Suprapubic skin (tissue), 4 donors: Measurements from ENCODE around the gene DCAF7. TPM values are rescaled to one million over a fixed set of nuclear protein-coding genes. Genes with fewer than 3 reads are reported as not detected.

ENCODE experiments used
- DNase-seq, 2 donors: peaks; one replicate each; pipeline ENCODE4 v3.0.0-alpha.2; 2019; ENCODE audit warnings: low spot score in 2 of 2
- H3K27ac ChIP-seq: fragments of 200-600 bp; sonication (generic); one replicate; pipeline ENCODE4 v1.5.1; 2019
- H3K27me3 ChIP-seq: fragments of 200-600 bp; sonication (generic); one replicate; pipeline ENCODE4 v1.5.1; 2019
- H3K36me3 ChIP-seq: fragments of 200-600 bp; sonication (generic); one replicate; pipeline ENCODE4 v1.5.1; 2019
- H3K4me1 ChIP-seq: fragments of 200-600 bp; sonication (generic); one replicate; pipeline ENCODE4 v1.5.1; 2019
- H3K4me3 ChIP-seq: fragments of 200-600 bp; sonication (generic); one replicate; pipeline ENCODE4 v1.5.1; 2019; ENCODE audit warnings: mild to moderate bottlenecking
- H3K9me3 ChIP-seq: fragments of 200-600 bp; sonication (generic); one replicate; pipeline ENCODE4 v1.5.1; 2019
- EP300 ChIP-seq: sonication (generic); formaldehyde crosslinking; IDR thresholded peaks from one replicate; pipeline ENCODE4 v1.6.1; 2017; ENCODE audit warnings: antibody characterized with exemption
- POLR2A ChIP-seq, 2 donors: fragments of 450-650 bp; IDR thresholded peaks; one replicate each; pipeline ENCODE4 v1.6.1; 2017; ENCODE audit warnings: antibody characterized with exemption in 2 of 2, mild to moderate bottlenecking in 2 of 2, moderate library complexity in 2 of 2
- POLR2AphosphoS5 ChIP-seq, 3 donors: sonication (generic); formaldehyde crosslinking; IDR thresholded peaks; one replicate each; pipeline ENCODE4 v1.6.1; 2017; ENCODE audit warnings: antibody characterized with exemption in 3 of 3
- WGBS: methylation state at CpG from one replicate; pipeline ENCODE4 v1.1.5; 2018; 5-methylcytosine and 5-hydroxymethylcytosine counted together
- total RNA-seq, 4 donors: library from RNA; depleted of rRNA; stranded (reverse); fragments of >200 nt; gene quantifications; one replicate each; pipeline ENCODE4 v1.1.0, GENCODE V29; 2016
- TF ChIP-seq, protein P1 (sequence below), 2 donors: fragments of 200-600 bp in 1 of 2; fragments of 450-650 bp in 1 of 2; sonication (generic) in 1 of 2; IDR thresholded peaks; one replicate each; pipeline ENCODE4 v1.5.1; 2016 to 2019; ENCODE audit warnings: antibody characterized with exemption in 2 of 2, mild to moderate bottlenecking in 1 of 2, moderate library complexity in 1 of 2

Gene DCAF7
- total RNA-seq, 4 donors from 2014 or later: 22.4 to 30.9 (median 27.4) TPM

DNA sequence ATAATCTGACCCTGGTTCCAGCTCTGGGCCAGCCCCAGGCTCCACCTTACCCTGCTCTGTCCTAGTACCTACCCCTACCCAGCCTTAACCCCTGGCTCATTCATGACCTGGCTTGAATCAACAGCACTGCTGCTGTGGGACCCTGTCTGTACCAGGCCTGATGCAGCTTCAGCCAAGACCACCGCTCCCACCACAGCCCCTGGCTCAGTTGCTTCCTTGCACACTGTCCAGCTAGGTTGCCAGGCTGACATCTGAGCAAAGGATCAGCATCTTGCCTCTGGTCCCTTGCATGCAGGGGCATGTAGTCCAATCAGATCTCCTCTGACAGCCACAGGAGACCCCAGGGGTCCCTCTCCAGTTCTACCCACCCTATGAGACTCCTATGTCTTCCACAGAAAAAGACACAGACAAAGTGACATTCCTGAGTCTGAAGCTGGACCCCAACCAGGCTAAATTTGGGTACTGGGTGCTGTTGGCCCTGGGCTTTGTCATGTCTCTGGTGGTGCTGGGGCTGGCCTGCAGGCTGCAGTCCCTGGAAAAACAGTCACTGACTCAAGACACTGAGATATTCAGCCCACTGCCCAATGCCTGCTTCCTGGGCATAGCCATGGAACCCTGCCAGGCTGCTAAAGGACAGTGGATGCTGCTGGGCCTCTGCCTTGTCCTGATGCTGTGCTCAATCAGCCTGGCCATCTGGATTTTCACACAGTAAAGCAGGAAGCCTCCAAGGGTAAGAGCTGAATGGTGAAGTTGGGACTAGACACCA lies 31.0 kb upstream of the DCAF7 start:
- 90% methylated on average over 1 of the region's 1 CpG for WGBS
- Histone ChIP-seq H3K27me3 (peaks cover 15% of the 10 kb centered on the region), H3K9me3 (no peaks in the 10 kb centered on the region), H3K4me3 (no peak overlapping the region), H3K27ac (no peak overlapping the region), H3K4me1 (peaks cover 5% of the 10 kb centered on the region), H3K36me3 (no peaks in the 10 kb centered on the region)
- DNase-seq: no peak
- TF ChIP-seq, protein P1, sequence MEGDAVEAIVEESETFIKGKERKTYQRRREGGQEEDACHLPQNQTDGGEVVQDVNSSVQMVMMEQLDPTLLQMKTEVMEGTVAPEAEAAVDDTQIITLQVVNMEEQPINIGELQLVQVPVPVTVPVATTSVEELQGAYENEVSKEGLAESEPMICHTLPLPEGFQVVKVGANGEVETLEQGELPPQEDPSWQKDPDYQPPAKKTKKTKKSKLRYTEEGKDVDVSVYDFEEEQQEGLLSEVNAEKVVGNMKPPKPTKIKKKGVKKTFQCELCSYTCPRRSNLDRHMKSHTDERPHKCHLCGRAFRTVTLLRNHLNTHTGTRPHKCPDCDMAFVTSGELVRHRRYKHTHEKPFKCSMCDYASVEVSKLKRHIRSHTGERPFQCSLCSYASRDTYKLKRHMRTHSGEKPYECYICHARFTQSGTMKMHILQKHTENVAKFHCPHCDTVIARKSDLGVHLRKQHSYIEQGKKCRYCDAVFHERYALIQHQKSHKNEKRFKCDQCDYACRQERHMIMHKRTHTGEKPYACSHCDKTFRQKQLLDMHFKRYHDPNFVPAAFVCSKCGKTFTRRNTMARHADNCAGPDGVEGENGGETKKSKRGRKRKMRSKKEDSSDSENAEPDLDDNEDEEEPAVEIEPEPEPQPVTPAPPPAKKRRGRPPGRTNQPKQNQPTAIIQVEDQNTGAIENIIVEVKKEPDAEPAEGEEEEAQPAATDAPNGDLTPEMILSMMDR (IDR thresholded peaks at IDR 0.05): no peak
- no peak for TF ChIP-seq POLR2A (IDR thresholded peaks at IDR 0.05)
- TF ChIP-seq EP300: no peak
- no peak for TF ChIP-seq POLR2AphosphoS5 (IDR thresholded peaks at IDR 0.05)

DNA sequence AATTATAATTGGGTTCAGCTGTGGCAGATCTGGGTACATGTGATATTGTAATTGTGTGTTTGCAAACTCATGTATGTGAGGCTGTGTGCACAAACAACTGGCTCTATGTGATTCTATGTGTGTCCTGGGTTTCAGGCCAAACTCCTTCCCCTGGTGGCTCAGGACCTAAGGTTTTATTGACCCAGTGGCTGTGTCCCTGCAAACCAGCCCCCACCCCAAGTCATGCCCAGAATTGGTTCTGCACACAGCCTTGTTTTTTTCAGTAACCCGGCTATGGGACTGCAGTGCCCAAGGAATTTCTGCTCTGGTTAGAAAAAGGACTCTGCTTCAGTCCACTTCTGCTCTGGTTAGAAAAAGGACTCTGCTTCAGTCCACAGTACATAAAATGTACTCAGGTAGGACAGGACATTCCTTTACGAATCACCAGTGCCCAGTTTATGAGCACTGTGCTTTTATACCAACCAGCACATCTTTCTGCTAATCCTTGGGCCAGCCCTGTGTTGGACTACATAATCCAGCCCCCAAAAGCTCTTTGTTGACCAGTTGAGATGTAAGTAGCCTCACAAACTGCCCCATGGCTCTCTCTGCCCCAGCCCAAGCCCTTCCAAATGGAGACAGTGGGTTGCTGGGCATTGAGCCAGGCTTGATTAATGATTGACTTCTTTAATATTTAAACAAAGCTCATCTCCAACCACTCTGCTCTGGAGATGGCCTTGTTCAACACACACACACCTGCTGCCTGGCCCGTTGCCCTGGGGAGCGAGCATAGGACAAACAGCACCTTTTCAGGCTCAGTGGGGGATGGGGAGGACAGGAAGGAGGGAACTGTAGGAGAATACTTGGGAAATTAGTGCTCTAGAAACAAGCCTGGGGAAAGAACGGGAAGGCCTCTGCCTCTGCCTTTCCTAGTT lies 30.1 kb upstream of the DCAF7 start:
- 55% methylated on average over 5 of the region's 5 CpGs for WGBS
- no peak for DNase-seq
- TF ChIP-seq, protein P1 (IDR thresholded peaks at IDR 0.05): no peak
- no peak for TF ChIP-seq POLR2AphosphoS5 (IDR thresholded peaks at IDR 0.05)
- TF ChIP-seq EP300: no peak
- TF ChIP-seq POLR2A (IDR thresholded peaks at IDR 0.05): no peak
- H3K27ac ChIP-seq: no peak overlapping the region
- no peaks in the 10 kb centered on the region for H3K36me3 ChIP-seq
- H3K4me1 ChIP-seq: peaks cover 5% of the 10 kb centered on the region
- H3K4me3 ChIP-seq: no peak overlapping the region
- no peaks in the 10 kb centered on the region for H3K9me3 ChIP-seq
- H3K27me3 ChIP-seq: peaks cover 22% of the 10 kb centered on the region

DNA sequence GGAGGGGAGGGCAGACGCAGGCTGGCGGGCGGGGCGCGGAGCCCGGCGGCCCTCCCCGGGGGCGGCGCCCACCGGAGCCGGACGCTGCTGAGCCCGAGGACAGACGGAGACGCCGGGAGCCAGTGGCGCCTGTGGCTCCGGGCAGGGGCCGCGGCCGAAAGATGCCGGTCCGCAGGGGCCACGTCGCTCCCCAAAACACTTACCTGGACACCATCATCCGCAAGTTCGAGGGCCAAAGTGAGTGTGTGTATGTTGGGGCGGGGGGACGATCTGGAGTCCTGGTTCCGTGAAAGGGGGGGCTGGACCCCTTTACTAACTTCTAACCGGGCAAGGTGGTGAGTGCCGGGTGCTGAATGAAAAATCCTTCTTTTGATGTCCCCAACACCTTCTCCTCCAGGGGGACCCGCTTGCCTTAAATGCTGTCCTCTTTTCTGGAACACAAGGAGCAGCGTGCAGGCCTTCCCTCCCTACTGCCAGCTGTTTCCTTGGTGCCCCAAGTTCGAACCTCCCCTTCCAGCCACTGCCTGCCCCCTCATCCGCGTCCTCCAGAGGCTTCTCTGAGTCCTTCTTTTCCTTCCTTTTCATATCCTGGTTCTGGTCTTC lies 26.9 kb upstream of the DCAF7 start, which contains the start of gene KCNH6:
KCNH6 (plus strand) TSS at position 106 of the 603 bp plus-strand sequence; CDS start at position 162, 56 bp downstream.
- peaks cover 34% of the 10 kb centered on the region for H3K27me3 ChIP-seq
- DNase-seq: no peak
- 14% methylated on average over 30 of the region's 38 CpGs for WGBS
- TF ChIP-seq POLR2AphosphoS5 (IDR thresholded peaks at IDR 0.05): no peak
- TF ChIP-seq EP300: no peak
- TF ChIP-seq, protein P1 (IDR thresholded peaks at IDR 0.05): no peak
- no peak within 1 kb of the TSS for H3K27ac ChIP-seq
- no peak within 1 kb of the TSS for H3K4me3 ChIP-seq
- H3K4me1 ChIP-seq: peaks cover 5% of the 10 kb centered on the region
- H3K36me3 ChIP-seq: no peaks in the 10 kb centered on the region
- H3K9me3 ChIP-seq: no peaks in the 10 kb centered on the region

DNA sequence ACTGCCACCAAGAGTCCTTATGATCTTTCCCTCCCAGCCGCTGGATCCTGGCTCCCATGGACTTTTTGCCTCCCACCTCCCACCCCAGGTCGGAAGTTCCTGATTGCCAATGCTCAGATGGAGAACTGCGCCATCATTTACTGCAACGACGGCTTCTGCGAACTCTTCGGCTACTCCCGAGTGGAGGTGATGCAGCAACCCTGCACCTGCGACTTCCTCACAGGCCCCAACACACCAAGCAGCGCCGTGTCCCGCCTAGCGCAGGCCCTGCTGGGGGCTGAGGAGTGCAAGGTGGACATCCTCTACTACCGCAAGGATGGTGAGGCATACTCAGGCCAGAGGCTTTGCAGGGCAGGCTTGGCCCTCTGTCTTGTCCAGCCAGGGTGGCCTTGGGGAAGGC lies 26.2 kb upstream of the DCAF7 start:
- 92% methylated on average over 14 of the region's 14 CpGs for WGBS
- peaks cover 34% of the 10 kb centered on the region for H3K27me3 ChIP-seq
- no peak for DNase-seq

More for the DNA sequence above, 26.2 kb upstream of the DCAF7 start:
- no peak for TF ChIP-seq EP300
- no peak for TF ChIP-seq POLR2A (IDR thresholded peaks at IDR 0.05)
- TF ChIP-seq, protein P1 (IDR thresholded peaks at IDR 0.05): no peak
- TF ChIP-seq POLR2AphosphoS5 (IDR thresholded peaks at IDR 0.05): no peak
- no peaks in the 10 kb centered on the region for H3K9me3 ChIP-seq
- H3K36me3 ChIP-seq: no peaks in the 10 kb centered on the region
- peaks cover 5% of the 10 kb centered on the region for H3K4me1 ChIP-seq
- H3K27ac ChIP-seq: no peak overlapping the region
- no peak overlapping the region for H3K4me3 ChIP-seq
